Mucosa of rectum (tissue), 2 donors: ENCODE measurements around the gene NELFA.

Experiments
- H3K27ac ChIP-seq, 2 donors: one replicate each; pipeline ENCODE4 v1.7.0; 2013; ENCODE audit warnings: inconsistent platforms in 2 of 2, low read depth in 2 of 2, low read length in 2 of 2
- H3K27me3 ChIP-seq, 2 donors: one replicate each; pipeline ENCODE4 v1.7.0; 2013; ENCODE audit warnings: low read length in 2 of 2; ENCODE audit not compliant: control insufficient read depth in 2 of 2, insufficient read depth in 2 of 2
- H3K36me3 ChIP-seq, 2 donors: one replicate each; pipeline ENCODE4 v1.7.0; 2013; ENCODE audit warnings: low read length in 2 of 2; ENCODE audit not compliant: control insufficient read depth in 2 of 2, insufficient read depth in 2 of 2
- H3K4me1 ChIP-seq, 2 donors: one replicate each; pipeline ENCODE4 v1.7.0; 2013; ENCODE audit warnings: low read length in 2 of 2, mild to moderate bottlenecking in 1 of 2; ENCODE audit not compliant: control insufficient read depth in 2 of 2, insufficient read depth in 2 of 2
- H3K4me3 ChIP-seq, 2 donors: one replicate each; pipeline ENCODE4 v1.7.0; 2013; ENCODE audit warnings: low read length in 2 of 2
- H3K9ac ChIP-seq, 2 donors: one replicate each; pipeline ENCODE4 v1.7.0; 2013; ENCODE audit warnings: low read length in 2 of 2, low read depth in 1 of 2, mild to moderate bottlenecking in 1 of 2
- H3K9me3 ChIP-seq, 2 donors: one replicate each; pipeline ENCODE4 v1.7.0; 2013; ENCODE audit warnings: low read length in 2 of 2; ENCODE audit not compliant: control insufficient read depth in 2 of 2
- donor health status: healthy.
- donor health status: Normal muscosa, but diverticular disease.

NELFA gene

GRCh38 chr4:1975880-1976279 is 32.9 kb downstream of the NELFA start:
- Histone ChIP-seq H3K4me1 (no peaks in the 10 kb centered on the region), H3K9ac (no peak overlapping the region), H3K9me3 (no peaks in the 10 kb centered on the region), H3K27ac (no peak overlapping the region), H3K36me3 (peaks cover 57 to 68% of the 10 kb centered on the region in 2 donors), H3K4me3 (no peak overlapping the region), H3K27me3 (no peaks in the 10 kb centered on the region)

GRCh38 chr4:1975391-1975801 is 33.4 kb downstream of the NELFA start:
- Histone ChIP-seq H3K9me3 (no peaks in the 10 kb centered on the region), H3K27me3 (no peaks in the 10 kb centered on the region), H3K9ac (no peak overlapping the region), H3K4me1 (no peaks in the 10 kb centered on the region), H3K4me3 (no peak overlapping the region), H3K27ac (no peak overlapping the region), H3K36me3 (peaks cover 54 to 70% of the 10 kb centered on the region in 2 donors)

- H3K9me3 ChIP-seq: no peaks in the 10 kb centered on the region
- no peaks in the 10 kb centered on the region for H3K27me3 ChIP-seq
- no peaks in the 10 kb centered on the region for H3K4me1 ChIP-seq
- peaks cover 50 to 70% of the 10 kb centered on the region in 2 donors for H3K36me3 ChIP-seq
- H3K9ac ChIP-seq: no peak overlapping the region
- H3K4me3 ChIP-seq: no peak overlapping the region
- no peak overlapping the region for H3K27ac ChIP-seq
These were observed 33.9 kb downstream of the NELFA start for GRCh38 chr4:1974840-1975239.

GRCh38 chr4:1973661-1974060 is 35.1 kb downstream of the NELFA start:
- Histone ChIP-seq H3K27ac (no peak overlapping the region), H3K36me3 (peaks cover 51 to 65% of the 10 kb centered on the region in 2 donors), H3K9me3 (no peaks in the 10 kb centered on the region), H3K27me3 (no peaks in the 10 kb centered on the region), H3K4me3 (no peak overlapping the region), H3K4me1 (no peaks in the 10 kb centered on the region), H3K9ac (no peak overlapping the region)

- Histone ChIP-seq H3K27ac (no peak overlapping the region), H3K27me3 (no peaks in the 10 kb centered on the region), H3K9me3 (no peaks in the 10 kb centered on the region), H3K9ac (no peak overlapping the region), H3K4me1 (no peaks in the 10 kb centered on the region), H3K36me3 (peaks cover 55 to 62% of the 10 kb centered on the region in 2 donors), H3K4me3 (no peak overlapping the region)
These were observed 35.6 kb downstream of the NELFA start for GRCh38 chr4:1973218-1973617.

- H3K27ac ChIP-seq: no peak overlapping the region
- H3K36me3 ChIP-seq: peaks cover 57 to 63% of the 10 kb centered on the region in 2 donors
- H3K9me3 ChIP-seq: no peaks in the 10 kb centered on the region
These were observed 36.4 kb downstream of the NELFA start for GRCh38 chr4:1972414-1972813.

GRCh38 chr4:1971456-1972200 is 37.1 kb downstream of the NELFA start:
- Histone ChIP-seq H3K27ac (no peak overlapping the region), H3K27me3 (no peaks in the 10 kb centered on the region), H3K4me3 (no peak overlapping the region), H3K9ac (no peak overlapping the region), H3K4me1 (no peaks in the 10 kb centered on the region), H3K9me3 (no peaks in the 10 kb centered on the region), H3K36me3 (peaks cover 50 to 56% of the 10 kb centered on the region in 2 donors)

More at GRCh38 chr4:1972414-1972813, 36.4 kb downstream of the NELFA start:
- Histone ChIP-seq H3K9ac (no peak overlapping the region), H3K4me3 (no peak overlapping the region), H3K4me1 (no peaks in the 10 kb centered on the region), H3K27me3 (no peaks in the 10 kb centered on the region)

GRCh38 chr4:1970926-1971325 is 37.8 kb downstream of the NELFA start:
- Histone ChIP-seq H3K36me3 (peaks cover 43 to 49% of the 10 kb centered on the region in 2 donors), H3K27ac (no peak overlapping the region), H3K27me3 (no peaks in the 10 kb centered on the region)

GRCh38 chr4:1969928-1970723 is 38.6 kb downstream of the NELFA start:
- H3K4me1 ChIP-seq: no peaks in the 10 kb centered on the region
- H3K9me3 ChIP-seq: no peaks in the 10 kb centered on the region
- no peaks in the 10 kb centered on the region for H3K27me3 ChIP-seq
- H3K36me3 ChIP-seq: peaks cover 35 to 41% of the 10 kb centered on the region in 2 donors
- H3K27ac ChIP-seq: no peak overlapping the region
- H3K4me3 ChIP-seq: no peak overlapping the region
- H3K9ac ChIP-seq: no peak overlapping the region

More at GRCh38 chr4:1970926-1971325, 37.8 kb downstream of the NELFA start:
- no peaks in the 10 kb centered on the region for H3K9me3 ChIP-seq
- H3K4me3 ChIP-seq: no peak overlapping the region
- H3K4me1 ChIP-seq: no peaks in the 10 kb centered on the region
- H3K9ac ChIP-seq: no peak overlapping the region

GRCh38 chr4:1968686-1969295 is 40.0 kb downstream of the NELFA start:
- Histone ChIP-seq H3K9ac (no peak overlapping the region), H3K36me3 (peaks cover 24 to 39% of the 10 kb centered on the region in 2 donors), H3K9me3 (no peaks in the 10 kb centered on the region), H3K4me1 (no peaks in the 10 kb centered on the region), H3K27ac (no peak overlapping the region), H3K27me3 (no peaks in the 10 kb centered on the region), H3K4me3 (no peak overlapping the region)
